Measurements from ENCODE around the gene SGF29. TPM values are rescaled to one million over a fixed set of nuclear protein-coding genes. Genes with fewer than 3 reads are reported as not detected.

The SGF29 gene
- polyA plus RNA-seq, 1 donor (not counting 4 experiments of a cell fraction or from before 2014, with no cell fraction given), result 3.0 TPM

DNA sequence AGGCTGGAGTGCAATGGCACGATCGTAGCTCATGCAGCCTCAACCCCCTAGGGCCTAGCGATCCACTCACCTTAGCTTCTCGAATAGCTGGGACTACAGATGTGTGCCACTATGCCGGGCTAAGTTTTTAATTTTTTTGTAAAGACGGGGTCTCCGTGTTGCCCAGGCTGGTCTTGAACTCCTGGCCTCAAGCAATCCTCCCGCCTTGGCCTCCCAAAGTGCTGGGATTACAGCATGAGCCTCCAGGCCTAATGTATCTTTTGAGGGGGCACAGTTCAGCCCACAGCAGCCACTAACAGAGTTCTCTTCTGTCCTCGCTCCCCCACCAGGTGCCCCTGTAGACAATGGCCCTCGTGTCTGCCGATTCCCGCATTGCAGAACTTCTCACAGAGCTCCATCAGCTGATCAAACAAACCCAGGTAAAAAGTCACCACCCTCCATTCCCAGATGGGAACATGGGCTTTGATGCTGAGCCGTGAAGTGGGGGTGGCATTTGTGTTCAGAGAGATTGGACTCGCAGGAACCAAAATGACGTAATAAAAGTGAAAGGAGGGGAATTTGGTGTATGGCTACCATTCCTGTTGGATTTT, 27.1 kb downstream of the SGF29 start:
- Histone ChIP-seq H3K36me3 (ENCODE audit: control insufficient read depth in 2 of 2, extremely low read depth in 1 of 2, insufficient read depth in 2 of 2, low read length in 2 of 2) (peaks cover 2 to 7% of the 10 kb centered on the region in 2 experiments), H3K79me2 (ENCODE audit: control insufficient read depth, insufficient read depth, low read length) (no peaks in the 10 kb centered on the region), H3K27ac (ENCODE audit: control insufficient read depth, insufficient read depth, low read length) (no peak overlapping the region), H4K20me1 (ENCODE audit: control insufficient read depth, extremely low read depth, insufficient read depth, low read length) (no peaks in the 10 kb centered on the region), H3K9me1 (ENCODE audit: control insufficient read depth, extremely low read depth, insufficient read depth, low read length) (no peaks in the 10 kb centered on the region), H3K9me3 (ENCODE audit: control insufficient read depth, low read depth, low read length) (no peaks in the 10 kb centered on the region), H3K4me2 (ENCODE audit: control insufficient read depth, extremely low read depth, insufficient read depth, low read depth, low read length) (no peak overlapping the region), H2AFZ (ENCODE audit: control insufficient read depth, low read length) (no peak overlapping the region), H3K4me1 (ENCODE audit: control insufficient read depth, extremely low read depth, insufficient read depth, low read length) (no peaks in the 10 kb centered on the region), H3K27me3 (ENCODE audit: control insufficient read depth, extremely low read depth, insufficient read depth, low read length) (no peaks in the 10 kb centered on the region), H3K9ac (ENCODE audit: control insufficient read depth, extremely low read depth, insufficient read depth, low read length) (no peak overlapping the region), H3K4me3 (ENCODE audit: control insufficient read depth in 2 of 3, extremely low read depth in 1 of 3, insufficient read depth in 2 of 3, low read depth in 1 of 3, low read length in 3 of 3) (no peak overlapping the region)
- no peak for FAIRE-seq
- dilution Hi-C loops (cut with MboI; ENCODE audit: extremely low pct_ligation_motif_present, low sequenced_read_pairs), result no loop called here
- TF ChIP-seq, protein P1, sequence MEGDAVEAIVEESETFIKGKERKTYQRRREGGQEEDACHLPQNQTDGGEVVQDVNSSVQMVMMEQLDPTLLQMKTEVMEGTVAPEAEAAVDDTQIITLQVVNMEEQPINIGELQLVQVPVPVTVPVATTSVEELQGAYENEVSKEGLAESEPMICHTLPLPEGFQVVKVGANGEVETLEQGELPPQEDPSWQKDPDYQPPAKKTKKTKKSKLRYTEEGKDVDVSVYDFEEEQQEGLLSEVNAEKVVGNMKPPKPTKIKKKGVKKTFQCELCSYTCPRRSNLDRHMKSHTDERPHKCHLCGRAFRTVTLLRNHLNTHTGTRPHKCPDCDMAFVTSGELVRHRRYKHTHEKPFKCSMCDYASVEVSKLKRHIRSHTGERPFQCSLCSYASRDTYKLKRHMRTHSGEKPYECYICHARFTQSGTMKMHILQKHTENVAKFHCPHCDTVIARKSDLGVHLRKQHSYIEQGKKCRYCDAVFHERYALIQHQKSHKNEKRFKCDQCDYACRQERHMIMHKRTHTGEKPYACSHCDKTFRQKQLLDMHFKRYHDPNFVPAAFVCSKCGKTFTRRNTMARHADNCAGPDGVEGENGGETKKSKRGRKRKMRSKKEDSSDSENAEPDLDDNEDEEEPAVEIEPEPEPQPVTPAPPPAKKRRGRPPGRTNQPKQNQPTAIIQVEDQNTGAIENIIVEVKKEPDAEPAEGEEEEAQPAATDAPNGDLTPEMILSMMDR (optimal IDR thresholded peaks at IDR 0.05 in 1 of 3, IDR thresholded peaks at IDR 0.05 in 1 of 3, conservative IDR thresholded peaks at IDR 0.05 in 1 of 3; ENCODE audit: extremely low read depth in 1 of 3, insufficient read depth in 2 of 3, low read length in 3 of 3), result no peak
- no peak for TF ChIP-seq EZH2 (IDR thresholded peaks at IDR 0.05; ENCODE audit: low read length)
- no peak for DNase-seq (ENCODE audit: low read depth, low spot score)

DNA sequence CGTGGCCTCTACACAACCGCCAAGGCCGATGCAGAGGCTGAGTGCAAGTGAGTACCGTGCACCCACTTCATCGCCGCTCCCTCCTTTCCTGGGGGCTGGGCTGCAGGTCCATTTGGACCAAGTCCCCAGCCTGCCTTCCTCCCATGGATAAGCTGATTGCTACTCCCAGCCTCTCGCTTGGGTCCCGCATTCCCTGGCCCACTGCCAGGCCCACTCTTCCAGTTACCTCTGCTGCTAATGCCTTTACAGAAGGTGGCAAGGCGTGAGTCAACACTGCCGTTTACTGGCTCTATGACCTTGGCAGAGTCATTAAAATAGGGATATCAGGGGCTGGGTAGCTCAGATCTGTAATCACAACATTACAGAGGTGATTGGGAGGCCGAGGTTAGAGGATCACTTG, 32.0 kb downstream of the SGF29 start:
- Histone ChIP-seq H3K4me3 (ENCODE audit: control insufficient read depth in 2 of 3, extremely low read depth in 1 of 3, insufficient read depth in 2 of 3, low read depth in 1 of 3, low read length in 3 of 3) (no peak overlapping the region), H3K79me2 (ENCODE audit: control insufficient read depth, insufficient read depth, low read length) (no peaks in the 10 kb centered on the region), H3K9me3 (ENCODE audit: control insufficient read depth, low read depth, low read length) (no peaks in the 10 kb centered on the region), H4K20me1 (ENCODE audit: control insufficient read depth, extremely low read depth, insufficient read depth, low read length) (no peaks in the 10 kb centered on the region), H3K36me3 (ENCODE audit: control insufficient read depth in 2 of 2, extremely low read depth in 1 of 2, insufficient read depth in 2 of 2, low read length in 2 of 2) (peaks cover 7% of the 10 kb centered on the region in 2 experiments), H3K9ac (ENCODE audit: control insufficient read depth, extremely low read depth, insufficient read depth, low read length) (no peak overlapping the region), H3K4me2 (ENCODE audit: control insufficient read depth, extremely low read depth, insufficient read depth, low read depth, low read length) (no peak overlapping the region), H3K27me3 (ENCODE audit: control insufficient read depth, extremely low read depth, insufficient read depth, low read length) (no peaks in the 10 kb centered on the region), H3K27ac (ENCODE audit: control insufficient read depth, insufficient read depth, low read length) (no peak overlapping the region), H2AFZ (ENCODE audit: control insufficient read depth, low read length) (no peak overlapping the region), H3K4me1 (ENCODE audit: control insufficient read depth, extremely low read depth, insufficient read depth, low read length) (peaks cover 6% of the 10 kb centered on the region), H3K9me1 (ENCODE audit: control insufficient read depth, extremely low read depth, insufficient read depth, low read length) (no peaks in the 10 kb centered on the region)
- dilution Hi-C loops (cut with MboI; ENCODE audit: extremely low pct_ligation_motif_present, low sequenced_read_pairs), result no loop called here
- DNase-seq (ENCODE audit: low read depth, low spot score), result no peak
- TF ChIP-seq, protein P1 (optimal IDR thresholded peaks at IDR 0.05 in 1 of 3, IDR thresholded peaks at IDR 0.05 in 1 of 3, conservative IDR thresholded peaks at IDR 0.05 in 1 of 3; ENCODE audit: extremely low read depth in 1 of 3, insufficient read depth in 2 of 3, low read length in 3 of 3), result no peak
- TF ChIP-seq EZH2 (IDR thresholded peaks at IDR 0.05; ENCODE audit: low read length), result no peak
- FAIRE-seq, result no peak
